Measurements from ENCODE around the gene RAD18.

The RAD18 gene

DNA sequence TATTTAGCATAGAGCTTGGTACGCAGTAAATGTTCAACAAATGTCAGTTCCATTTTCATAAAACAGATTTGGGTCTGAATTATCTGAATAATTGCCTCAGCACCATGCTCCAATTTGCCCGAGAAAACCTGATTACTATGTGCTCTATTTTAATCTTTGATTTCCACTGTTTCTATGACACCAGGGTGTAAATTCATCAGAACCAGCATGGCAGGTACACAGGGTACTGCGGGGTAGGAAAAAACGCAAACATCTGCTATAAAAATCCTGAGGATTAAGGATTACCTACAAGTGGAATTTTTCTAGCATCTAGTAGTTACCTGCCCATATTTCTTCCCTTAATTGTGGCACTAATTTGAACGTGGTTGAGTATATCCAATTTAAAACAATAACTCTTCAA is 70.3 kb downstream of the RAD18 start:
- no peak for DNase-seq

- no peak for DNase-seq
These were observed 71.5 kb downstream of the RAD18 start for GRCh38 chr3:8891774-8892173.

DNA sequence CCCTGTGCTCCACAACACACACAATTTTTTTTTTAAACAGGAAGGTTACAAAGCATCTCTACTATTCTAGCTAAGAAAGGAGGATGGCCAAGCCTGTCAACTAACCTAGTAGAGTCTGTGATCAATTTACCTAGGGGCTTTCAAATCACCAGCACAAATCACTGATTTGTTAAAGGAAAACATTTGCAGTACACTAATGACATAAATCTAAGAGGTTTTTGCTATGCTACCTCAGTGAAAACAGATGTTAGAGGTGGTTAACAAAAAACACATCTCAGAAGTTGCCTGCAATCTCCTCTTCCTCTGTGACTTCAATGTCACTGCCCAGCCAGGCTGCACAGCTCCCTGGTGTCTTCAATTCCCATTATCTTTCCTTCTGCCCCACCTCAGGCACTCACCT is 72.0 kb downstream of the RAD18 start:
- no peak for DNase-seq

DNA sequence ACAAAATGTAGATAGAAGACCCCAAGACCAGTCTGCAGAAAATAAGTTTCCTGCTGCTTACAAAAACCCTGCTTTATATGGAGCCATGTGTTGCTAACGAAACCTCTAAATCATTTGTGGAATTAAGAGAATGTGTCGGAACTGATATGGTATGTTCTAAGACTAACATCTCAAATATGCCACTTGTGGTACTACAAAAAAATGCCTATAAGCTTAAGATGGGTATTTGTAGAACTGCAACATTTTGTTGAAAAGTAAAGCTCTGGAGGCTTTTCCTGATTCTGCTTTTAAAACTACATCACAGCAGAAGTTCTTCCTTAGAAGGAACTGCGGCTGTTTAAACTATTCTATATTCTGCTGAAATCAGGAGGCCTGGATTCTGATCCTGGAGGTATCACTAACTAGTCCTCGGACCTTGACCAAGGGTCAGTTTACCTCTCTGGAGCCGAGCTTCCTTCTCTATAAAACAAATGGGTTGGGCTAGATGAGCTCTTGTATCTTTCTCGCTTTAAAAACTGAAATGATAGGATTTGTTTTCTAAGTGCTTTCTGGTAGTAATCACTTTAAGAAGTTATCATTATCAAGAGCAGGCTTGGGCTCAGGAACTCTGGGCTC is 74.9 kb downstream of the RAD18 start:
- DNase-seq, result no peak

- no peak for DNase-seq
These were observed 75.6 kb downstream of the RAD18 start for GRCh38 chr3:8887435-8888300.

DNA sequence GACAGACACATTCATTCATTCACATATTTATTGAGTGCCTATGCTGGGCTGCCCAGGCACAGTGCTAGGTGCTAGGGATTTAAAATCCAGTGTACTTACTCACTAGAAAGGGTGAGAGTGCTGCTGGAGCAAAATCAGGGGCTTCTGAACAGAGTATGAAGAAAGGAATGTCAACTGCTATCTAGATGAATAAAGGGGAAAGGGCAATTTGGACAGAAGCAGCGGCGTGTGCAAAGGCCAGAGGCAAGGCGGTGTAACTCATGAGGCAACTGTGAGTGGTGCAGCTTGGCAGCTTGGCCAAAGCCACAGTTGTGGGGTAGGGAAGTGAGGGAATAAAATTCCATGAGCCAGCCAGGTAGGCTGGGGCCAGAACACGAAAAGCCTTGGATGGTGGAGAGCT is 76.7 kb downstream of the RAD18 start:
- no peak for DNase-seq

DNA sequence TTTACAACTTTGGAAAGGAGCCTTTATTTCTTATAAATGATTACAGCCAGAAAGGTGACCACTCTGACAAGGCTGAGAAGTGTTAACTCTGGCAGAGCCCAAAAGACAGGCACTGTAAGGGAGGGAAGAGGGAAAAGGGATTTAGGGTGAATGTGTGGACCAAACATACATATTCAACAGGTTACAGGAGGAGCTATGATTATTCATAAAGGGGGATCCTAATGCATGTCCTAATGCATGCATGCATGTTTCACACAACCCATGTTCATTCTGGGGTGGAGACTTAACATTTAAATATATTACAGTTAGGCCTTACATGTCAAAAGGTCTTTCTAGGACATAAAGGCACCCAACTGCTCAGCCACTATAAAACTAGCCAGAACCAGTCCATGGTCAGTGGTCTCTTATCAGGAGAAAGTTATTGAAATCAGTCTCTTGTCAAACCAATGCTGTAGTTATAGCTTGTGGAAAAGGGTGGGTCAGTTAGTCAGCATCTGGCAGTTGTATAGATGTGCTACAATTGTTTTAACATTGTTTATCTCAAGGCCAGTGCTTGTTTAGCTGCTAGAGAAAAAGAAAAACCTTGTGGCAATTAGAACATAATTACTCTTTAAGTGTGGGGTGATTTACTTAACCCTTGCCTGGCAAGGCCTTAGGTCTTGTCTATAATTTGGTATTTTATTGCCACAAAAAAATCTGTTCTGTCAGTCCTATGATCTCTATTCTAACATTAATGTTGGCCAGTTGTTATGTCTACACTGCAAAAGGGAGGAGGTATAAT is 77.5 kb downstream of the RAD18 start:
- no peak for DNase-seq

- DNase-seq, result no peak
These were observed 78.5 kb downstream of the RAD18 start for GRCh38 chr3:8884630-8885290.

- no peak for DNase-seq
These were observed 80.6 kb downstream of the RAD18 start for GRCh38 chr3:8882642-8883041.

GRCh38 chr3:8882171-8882593 is 81.1 kb downstream of the RAD18 start:
- no peak for DNase-seq

DNA sequence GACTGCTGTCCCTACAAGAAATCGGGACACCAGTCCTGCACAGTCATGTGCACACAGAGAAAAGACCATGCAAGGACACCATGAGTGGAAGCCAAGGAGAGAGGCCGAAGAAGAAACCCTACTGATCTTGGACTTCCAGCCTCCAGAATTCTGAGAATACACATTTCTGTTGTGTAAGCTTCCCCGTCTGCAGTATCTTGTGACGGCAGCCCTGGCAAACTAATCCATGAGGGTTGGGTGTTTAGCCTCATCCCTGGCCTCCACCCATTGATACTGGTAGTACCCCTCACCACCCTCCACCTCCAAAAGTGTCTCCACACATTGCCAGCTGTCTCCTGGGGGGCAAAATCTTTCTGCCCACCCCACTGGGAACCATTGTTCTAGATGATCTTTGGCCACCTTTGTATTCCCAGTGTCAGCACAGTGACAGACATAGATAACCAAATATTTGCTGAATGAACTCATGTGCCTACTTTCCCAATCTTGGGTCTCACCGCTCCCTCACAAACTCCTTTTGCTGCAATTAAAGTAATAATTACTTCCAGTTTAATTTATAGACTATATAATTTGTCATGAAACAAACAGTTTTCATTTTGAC is 83.8 kb downstream of the RAD18 start:
- no peak for DNase-seq

GRCh38 chr3:8875836-8876235 is 87.4 kb downstream of the RAD18 start:
- no peak for DNase-seq

DNA sequence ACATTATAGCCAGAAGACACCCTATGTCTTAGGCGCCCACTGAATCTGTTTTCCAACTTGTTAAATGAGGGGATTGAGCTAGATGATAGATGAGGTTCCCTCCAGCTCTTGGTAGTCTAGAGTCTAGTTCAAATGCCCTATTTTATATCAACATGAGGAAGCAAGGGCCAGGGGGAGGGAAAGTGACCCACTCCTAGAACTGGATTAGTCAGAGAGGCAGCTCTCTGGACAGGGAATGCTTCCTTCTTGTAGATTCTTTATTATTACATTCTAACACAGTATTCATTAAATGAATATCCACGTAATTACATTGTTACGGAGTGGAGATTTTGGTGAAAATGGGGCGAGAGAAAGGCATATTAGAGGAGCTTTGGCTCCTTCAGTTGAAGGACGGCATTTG is 89.5 kb downstream of the RAD18 start:
- DNase-seq, result no peak

DNA sequence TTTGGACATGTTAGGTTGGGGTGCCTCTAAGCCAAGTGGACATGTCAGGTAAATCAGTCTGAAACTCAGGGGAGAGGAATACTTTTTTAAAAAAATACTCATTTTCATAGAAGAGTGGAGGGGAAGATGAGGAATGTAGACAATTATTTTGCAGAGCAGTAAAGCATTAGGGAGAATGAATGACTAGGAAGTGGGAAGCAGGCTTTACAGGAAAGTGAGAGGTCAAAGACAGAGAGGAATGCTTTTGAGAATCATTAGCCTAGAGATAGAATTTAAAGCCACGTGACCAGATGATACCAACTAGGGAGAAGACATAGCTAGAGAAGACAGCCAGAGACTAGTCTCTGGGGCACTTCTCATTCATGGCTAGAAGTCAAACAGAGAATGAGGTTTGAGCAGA is 91.0 kb downstream of the RAD18 start:
- no peak for DNase-seq

- no peak for DNase-seq
These were observed 92.0 kb downstream of the RAD18 start for GRCh38 chr3:8871306-8871705.

GRCh38 chr3:8870134-8870533 is 93.1 kb downstream of the RAD18 start:
- DNase-seq, result no peak

DNA sequence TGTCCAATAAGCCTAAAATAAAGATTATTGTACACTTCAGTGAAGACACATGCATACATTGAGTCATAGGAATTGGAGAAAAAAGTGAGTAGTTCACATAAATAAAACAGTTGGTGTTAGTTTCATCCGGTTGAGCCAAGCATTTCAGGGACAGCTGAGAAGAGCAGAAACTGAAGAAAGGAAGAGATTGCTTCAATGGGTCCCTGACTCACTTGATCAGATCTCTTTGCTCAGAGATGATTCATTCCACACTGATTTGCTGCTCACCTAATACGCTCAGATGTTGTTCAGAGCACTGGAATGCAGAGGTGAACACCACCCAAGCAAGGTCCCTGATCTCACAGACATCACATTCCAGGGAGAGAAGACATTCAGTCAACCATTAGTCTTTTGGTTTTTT is 93.7 kb downstream of the RAD18 start:
- DNase-seq, result no peak

DNA sequence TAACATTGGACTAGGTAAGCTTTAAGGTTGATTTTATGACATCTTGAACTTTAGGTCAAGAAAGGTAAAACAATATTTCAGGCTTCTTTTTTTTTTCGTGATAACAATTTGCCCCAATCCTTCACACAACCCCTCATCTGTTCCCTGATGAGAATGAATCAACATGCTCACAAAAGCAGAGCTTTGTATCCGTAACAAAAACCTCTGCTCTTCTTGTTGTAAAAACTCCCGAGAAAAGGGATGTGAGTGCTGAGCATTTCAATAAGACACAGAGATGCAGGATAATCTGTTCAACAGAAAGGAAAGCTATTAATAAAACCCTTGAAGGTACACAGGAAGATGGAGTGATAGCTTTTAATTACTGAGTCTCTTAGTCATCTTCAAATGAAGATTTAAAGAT is 94.3 kb downstream of the RAD18 start:
- no peak for DNase-seq

- no peak for DNase-seq
These were observed 95.6 kb downstream of the RAD18 start for GRCh38 chr3:8867646-8868045.

- DNase-seq, result no peak
These were observed 97.6 kb downstream of the RAD18 start for GRCh38 chr3:8865697-8866096.

DNA sequence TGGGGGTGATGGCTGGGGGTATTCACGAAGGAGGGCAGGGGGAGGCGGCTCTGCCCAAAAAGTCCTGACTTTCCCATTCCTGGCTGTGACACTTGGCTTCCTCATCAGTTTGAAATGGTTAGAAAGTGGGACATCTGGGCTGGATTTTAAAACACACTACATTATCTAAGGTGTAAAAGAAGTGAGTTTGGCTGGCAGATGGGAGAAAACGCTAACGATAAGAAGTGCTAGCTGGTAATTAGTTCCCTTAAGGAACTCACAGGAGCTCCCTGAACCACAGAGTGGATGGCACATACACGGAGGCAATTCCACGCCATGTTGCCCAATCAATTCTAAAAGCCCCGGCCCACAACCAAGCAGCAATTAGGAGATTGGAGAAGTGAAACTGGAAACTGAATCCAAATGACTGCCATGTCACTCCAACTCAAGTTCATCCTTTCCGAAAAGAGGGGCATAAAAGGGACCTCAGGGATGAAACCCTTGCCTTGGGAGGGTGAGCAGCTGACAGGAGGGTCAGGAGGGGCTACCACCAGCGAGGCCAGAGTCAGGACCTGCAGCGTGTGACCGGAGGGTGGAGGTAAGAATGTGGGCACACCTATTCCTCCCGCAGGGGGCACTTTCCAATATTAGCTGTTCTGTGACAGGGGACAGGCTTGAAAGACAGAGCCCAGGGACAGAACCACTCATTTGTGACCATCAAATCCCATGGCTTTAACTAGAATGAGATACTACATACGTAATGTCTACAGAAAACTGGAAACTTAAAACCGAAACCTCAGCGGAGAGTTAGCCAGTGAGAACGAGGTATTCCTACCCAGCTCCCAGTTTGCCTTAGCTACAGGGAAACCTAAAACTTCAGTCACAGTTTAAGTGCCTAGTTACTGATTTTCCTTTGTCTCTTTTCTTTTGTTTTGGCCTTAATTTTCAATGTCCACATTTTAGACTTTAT is 98.6 kb downstream of the RAD18 start:
- DNase-seq, result no peak

GRCh38 chr3:8863891-8864290 is 99.4 kb downstream of the RAD18 start:
- no peak for DNase-seq
